Breast epithelium (tissue), 4 donors: ENCODE measurements around the gene FOXO4. TPM values are rescaled to one million over a fixed set of nuclear protein-coding genes. Genes with fewer than 3 reads are reported as not detected.

Experiments
- DNase-seq, 2 donors: peaks; one replicate each; pipeline ENCODE4 v3.0.0-alpha.2; 2019; ENCODE audit warnings: low spot score in 2 of 2
- H3K27ac ChIP-seq, 2 donors: fragments of 200-600 bp; sonication (generic) in 1 of 2; one replicate each; pipeline ENCODE4 v1.5.1; 2016 to 2019; ENCODE audit warnings: mild to moderate bottlenecking in 1 of 2
- H3K27me3 ChIP-seq, 2 donors: fragments of 200-600 bp; sonication (generic) in 1 of 2; one replicate each; pipeline versions ENCODE4 v1.5.1 to v1.6.0; 2017 to 2019; ENCODE audit warnings: control low read depth in 1 of 2, mild to moderate bottlenecking in 1 of 2
- H3K36me3 ChIP-seq: fragments of 200-600 bp; one replicate; pipeline ENCODE4 v1.5.1; 2019
- H3K4me1 ChIP-seq, 2 donors: fragments of 200-600 bp; sonication (generic); one replicate each; pipeline ENCODE4 v1.5.1; 2016 to 2019; ENCODE audit warnings: control low read depth in 1 of 2
- H3K4me3 ChIP-seq, 3 donors: fragments of 200-600 bp; sonication (generic); 1 replicate in 2 of 3; 2 replicates in 1 of 3; pipeline ENCODE4 v1.5.1; 2016 to 2019; ENCODE audit warnings: mild to moderate bottlenecking in 3 of 3, moderate library complexity in 2 of 3
- H3K9me3 ChIP-seq, 2 donors: fragments of 200-600 bp; sonication (generic) in 1 of 2; one replicate each; pipeline ENCODE4 v1.5.1; 2016 to 2019; ENCODE audit warnings: control low read depth in 1 of 2
- CTCF ChIP-seq, 3 donors: fragments of 450-650 bp; IDR thresholded peaks; one replicate each; pipeline ENCODE4 v1.5.1; 2016 to 2017; ENCODE audit warnings: antibody characterized with exemption in 3 of 3, mild to moderate bottlenecking in 3 of 3, moderate library complexity in 3 of 3
- POLR2A ChIP-seq: fragments of 450-650 bp; IDR thresholded peaks from one replicate; pipeline ENCODE4 v1.6.1; 2016; ENCODE audit warnings: antibody characterized with exemption, mild to moderate bottlenecking, moderate library complexity
- POLR2AphosphoS5 ChIP-seq, 3 donors: sonication (generic); formaldehyde crosslinking; IDR thresholded peaks; one replicate each; pipeline ENCODE4 v1.6.1; 2017; ENCODE audit warnings: antibody characterized with exemption in 3 of 3
- intact Hi-C: fragments of 100-400 bp; cut with DNase I; formaldehyde crosslinking; loops from one replicate; pipeline ENCODE4 v1.15.1; 2023; ENCODE audit warnings: low total_unique reads
- total RNA-seq, 3 donors: library from RNA; depleted of rRNA; stranded (reverse); fragments of >200 nt; gene quantifications; one replicate each; pipeline ENCODE4 v1.1.0, GENCODE V29; 2016

The FOXO4 gene
- total RNA-seq, 3 donors from 2014 or later = 14.7 to 30.1 (median 21.1) TPM

- H3K4me3 ChIP-seq = no peak overlapping the region
- no peak for DNase-seq
- peaks cover 0 to 29% of the 10 kb centered on the region in 2 donors for H3K27me3 ChIP-seq
- no peaks in the 10 kb centered on the region for H3K9me3 ChIP-seq
- H3K36me3 ChIP-seq = no peaks in the 10 kb centered on the region
- no peak overlapping the region for H3K27ac ChIP-seq
- no peaks in the 10 kb centered on the region for H3K4me1 ChIP-seq
- TF ChIP-seq POLR2AphosphoS5 (IDR thresholded peaks at IDR 0.05) (no peak), CTCF (IDR thresholded peaks at IDR 0.05) (no peak), POLR2A (no peak)
- intact Hi-C loops = no loop called here
These were observed 35.9 kb downstream of the FOXO4 start for GRCh38 chrX:71131510-71131909.

- H3K4me1 ChIP-seq = peaks cover 0 to 3% of the 10 kb centered on the region in 2 donors
- no peaks in the 10 kb centered on the region for H3K36me3 ChIP-seq
- DNase-seq = no peak
- TF ChIP-seq POLR2AphosphoS5 (IDR thresholded peaks at IDR 0.05) (no peak), CTCF (IDR thresholded peaks at IDR 0.05) (no peak), POLR2A (no peak)
- peaks cover 0 to 60% of the 10 kb centered on the region in 2 donors for H3K27me3 ChIP-seq
- H3K4me3 ChIP-seq = no peak overlapping the region
- no peaks in the 10 kb centered on the region for H3K9me3 ChIP-seq
- H3K27ac ChIP-seq = no peak overlapping the region
- intact Hi-C loops = no loop called here
These were observed 44.8 kb downstream of the FOXO4 start for GRCh38 chrX:71140440-71140839.

- Histone ChIP-seq H3K9me3 (no peaks in the 10 kb centered on the region), H3K4me1 (peaks cover 0 to 3% of the 10 kb centered on the region in 2 donors), H3K27ac (no peak overlapping the region), H3K36me3 (no peaks in the 10 kb centered on the region), H3K4me3 (no peak overlapping the region), H3K27me3 (peaks cover 0 to 61% of the 10 kb centered on the region in 2 donors)
- intact Hi-C loops = no loop called here
- TF ChIP-seq CTCF (IDR thresholded peaks at IDR 0.05) = no peak
- no peak for TF ChIP-seq POLR2AphosphoS5 (IDR thresholded peaks at IDR 0.05)
- TF ChIP-seq POLR2A = no peak
- no peak for DNase-seq
These were observed 47.9 kb downstream of the FOXO4 start for GRCh38 chrX:71143508-71143907.

GRCh38 chrX:71144651-71145050 is 49.0 kb downstream of the FOXO4 start, which contains the start of gene NLGN3:
NLGN3 (plus strand) TSS chrX:71144841; CDS start chrX:71147750, 2,909 bp downstream.
- Histone ChIP-seq H3K4me3 (peak within 1 kb of the TSS; percentile 17 to 52 (median 34)), H3K4me1 (peaks cover 0 to 3% of the 10 kb centered on the region in 2 donors), H3K27me3 (peaks cover 0 to 66% of the 10 kb centered on the region in 2 donors), H3K27ac (no peak within 1 kb of the TSS), H3K36me3 (no peaks in the 10 kb centered on the region), H3K9me3 (no peaks in the 10 kb centered on the region)
- intact Hi-C loops = no loop called here
- DNase-seq = no peak
- TF ChIP-seq CTCF (IDR thresholded peaks at IDR 0.05) = no peak
- no peak for TF ChIP-seq POLR2AphosphoS5 (IDR thresholded peaks at IDR 0.05)
- TF ChIP-seq POLR2A = no peak

GRCh38 chrX:71147496-71148277 is 52.0 kb downstream of the FOXO4 start:
- Histone ChIP-seq H3K36me3 (no peaks in the 10 kb centered on the region), H3K27ac (no peak overlapping the region), H3K9me3 (no peaks in the 10 kb centered on the region), H3K27me3 (peaks cover 0 to 67% of the 10 kb centered on the region in 2 donors), H3K4me3 (no peak overlapping the region), H3K4me1 (peaks cover 0 to 3% of the 10 kb centered on the region in 2 donors)
- intact Hi-C loops = no loop called here
- no peak for TF ChIP-seq POLR2AphosphoS5 (IDR thresholded peaks at IDR 0.05)
- no peak for TF ChIP-seq CTCF (IDR thresholded peaks at IDR 0.05)
- no peak for TF ChIP-seq POLR2A
- no peak for DNase-seq
